Measurements from ENCODE around the gene VIPAS39.

- no peak for TF ChIP-seq BRD9 (IDR thresholded peaks at IDR 0.05; ENCODE audit: low read depth, partially characterized antibody)
- TF ChIP-seq, protein P1, sequence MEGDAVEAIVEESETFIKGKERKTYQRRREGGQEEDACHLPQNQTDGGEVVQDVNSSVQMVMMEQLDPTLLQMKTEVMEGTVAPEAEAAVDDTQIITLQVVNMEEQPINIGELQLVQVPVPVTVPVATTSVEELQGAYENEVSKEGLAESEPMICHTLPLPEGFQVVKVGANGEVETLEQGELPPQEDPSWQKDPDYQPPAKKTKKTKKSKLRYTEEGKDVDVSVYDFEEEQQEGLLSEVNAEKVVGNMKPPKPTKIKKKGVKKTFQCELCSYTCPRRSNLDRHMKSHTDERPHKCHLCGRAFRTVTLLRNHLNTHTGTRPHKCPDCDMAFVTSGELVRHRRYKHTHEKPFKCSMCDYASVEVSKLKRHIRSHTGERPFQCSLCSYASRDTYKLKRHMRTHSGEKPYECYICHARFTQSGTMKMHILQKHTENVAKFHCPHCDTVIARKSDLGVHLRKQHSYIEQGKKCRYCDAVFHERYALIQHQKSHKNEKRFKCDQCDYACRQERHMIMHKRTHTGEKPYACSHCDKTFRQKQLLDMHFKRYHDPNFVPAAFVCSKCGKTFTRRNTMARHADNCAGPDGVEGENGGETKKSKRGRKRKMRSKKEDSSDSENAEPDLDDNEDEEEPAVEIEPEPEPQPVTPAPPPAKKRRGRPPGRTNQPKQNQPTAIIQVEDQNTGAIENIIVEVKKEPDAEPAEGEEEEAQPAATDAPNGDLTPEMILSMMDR (IDR thresholded peaks at IDR 0.05 in 2 of 3, conservative IDR thresholded peaks at IDR 0.05 in 1 of 3; ENCODE audit: insufficient read depth in 2 of 3, low read depth in 1 of 3, low read length in 3 of 3), result no peak
- TF ChIP-seq EZH2 (IDR thresholded peaks at IDR 0.05; ENCODE audit: borderline replicate concordance, low read depth, low read length), result no peak
- TF ChIP-seq, protein P2, sequence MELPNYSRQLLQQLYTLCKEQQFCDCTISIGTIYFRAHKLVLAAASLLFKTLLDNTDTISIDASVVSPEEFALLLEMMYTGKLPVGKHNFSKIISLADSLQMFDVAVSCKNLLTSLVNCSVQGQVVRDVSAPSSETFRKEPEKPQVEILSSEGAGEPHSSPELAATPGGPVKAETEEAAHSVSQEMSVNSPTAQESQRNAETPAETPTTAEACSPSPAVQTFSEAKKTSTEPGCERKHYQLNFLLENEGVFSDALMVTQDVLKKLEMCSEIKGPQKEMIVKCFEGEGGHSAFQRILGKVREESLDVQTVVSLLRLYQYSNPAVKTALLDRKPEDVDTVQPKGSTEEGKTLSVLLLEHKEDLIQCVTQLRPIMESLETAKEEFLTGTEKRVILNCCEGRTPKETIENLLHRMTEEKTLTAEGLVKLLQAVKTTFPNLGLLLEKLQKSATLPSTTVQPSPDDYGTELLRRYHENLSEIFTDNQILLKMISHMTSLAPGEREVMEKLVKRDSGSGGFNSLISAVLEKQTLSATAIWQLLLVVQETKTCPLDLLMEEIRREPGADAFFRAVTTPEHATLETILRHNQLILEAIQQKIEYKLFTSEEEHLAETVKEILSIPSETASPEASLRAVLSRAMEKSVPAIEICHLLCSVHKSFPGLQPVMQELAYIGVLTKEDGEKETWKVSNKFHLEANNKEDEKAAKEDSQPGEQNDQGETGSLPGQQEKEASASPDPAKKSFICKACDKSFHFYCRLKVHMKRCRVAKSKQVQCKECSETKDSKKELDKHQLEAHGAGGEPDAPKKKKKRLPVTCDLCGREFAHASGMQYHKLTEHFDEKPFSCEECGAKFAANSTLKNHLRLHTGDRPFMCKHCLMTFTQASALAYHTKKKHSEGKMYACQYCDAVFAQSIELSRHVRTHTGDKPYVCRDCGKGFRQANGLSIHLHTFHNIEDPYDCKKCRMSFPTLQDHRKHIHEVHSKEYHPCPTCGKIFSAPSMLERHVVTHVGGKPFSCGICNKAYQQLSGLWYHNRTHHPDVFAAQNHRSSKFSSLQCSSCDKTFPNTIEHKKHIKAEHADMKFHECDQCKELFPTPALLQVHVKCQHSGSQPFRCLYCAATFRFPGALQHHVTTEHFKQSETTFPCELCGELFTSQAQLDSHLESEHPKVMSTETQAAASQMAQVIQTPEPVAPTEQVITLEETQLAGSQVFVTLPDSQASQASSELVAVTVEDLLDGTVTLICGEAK (IDR thresholded peaks at IDR 0.05), result no peak
- TF ChIP-seq, protein P2 (CRISPR knock-in tag; IDR thresholded peaks at IDR 0.05), result no peak
- TF ChIP-seq ZNF507 (tag; conservative IDR thresholded peaks at IDR 0.05), result no peak
These were observed 16.5 kb upstream of the VIPAS39 start for GRCh38 chr14:77473921-77474320.
